DMS53 treated with DMSO at 0.1 percent for 48 hours (cell line): ENCODE measurements around the gene PTER.

ENCODE experiments used
- DNase-seq: peaks from one replicate; lab custom pipeline; 2025; ENCODE audit not compliant: unreplicated experiment; lab: John Stamatoyannopoulos, UW

Gene PTER

GRCh38 chr10:16466001-16466400, 29.2 kb downstream of the PTER start:
- no peak for DNase-seq

- no peak for DNase-seq
Observed at GRCh38 chr10:16470747-16471146, 33.9 kb downstream of the PTER start.

GRCh38 chr10:16472828-16473227, 36.0 kb downstream of the PTER start:
- no peak for DNase-seq

GRCh38 chr10:16477757-16478156, 40.9 kb downstream of the PTER start:
- no peak for DNase-seq

GRCh38 chr10:16478801-16479200, 42.0 kb downstream of the PTER start:
- DNase-seq = no peak

- DNase-seq = no peak
Observed at GRCh38 chr10:16481052-16481728, 44.4 kb downstream of the PTER start.

- no peak for DNase-seq
Observed at GRCh38 chr10:16483241-16483917, 46.6 kb downstream of the PTER start.

GRCh38 chr10:16490511-16490910, 53.7 kb downstream of the PTER start:
- no peak for DNase-seq

- DNase-seq = no peak
Observed at GRCh38 chr10:16491933-16492332, 55.1 kb downstream of the PTER start.

GRCh38 chr10:16493884-16494536, 57.2 kb downstream of the PTER start:
- no peak for DNase-seq

GRCh38 chr10:16497911-16498310, 61.1 kb downstream of the PTER start:
- no peak for DNase-seq

- DNase-seq = no peak
Observed at GRCh38 chr10:16505161-16505560, 68.4 kb downstream of the PTER start.

- DNase-seq = no peak
Observed at GRCh38 chr10:16509996-16510395, 73.2 kb downstream of the PTER start.

- no peak for DNase-seq
Observed at GRCh38 chr10:16510843-16511242, 74.0 kb downstream of the PTER start.

- DNase-seq = no peak
Observed at GRCh38 chr10:16518822-16519221, 82.0 kb downstream of the PTER start.

GRCh38 chr10:16519250-16519907, 82.6 kb downstream of the PTER start:
- no peak for DNase-seq

GRCh38 chr10:16519908-16520861, 83.4 kb downstream of the PTER start:
- DNase-seq = no peak

GRCh38 chr10:16520900-16521299, 84.1 kb downstream of the PTER start:
- no peak for DNase-seq

GRCh38 chr10:16521311-16522016, 84.7 kb downstream of the PTER start, which contains the start of gene C1QL3:
TSS of gene C1QL3 (minus strand) at chr10:16521879. CDS start at chr10:16521065, 814 bp downstream.
- no peak for DNase-seq

GRCh38 chr10:16527452-16527851, 90.6 kb downstream of the PTER start:
- no peak for DNase-seq
